Skeletal muscle tissue (tissue), 4 donors: ENCODE results near the gene TIMELESS. TPM values are rescaled to one million over a fixed set of nuclear protein-coding genes. Genes with fewer than 3 reads are reported as not detected.
A peak's percentile ranks its signal among the peaks of the same experiment; 100 is the strongest.

Experiments
- H3K27ac ChIP-seq: one replicate; pipeline ENCODE4 v1.7.0; 2013; ENCODE audit warnings: mild to moderate bottlenecking, low read depth, low read length, inconsistent platforms
- H3K27me3 ChIP-seq, 3 donors: one replicate each; pipeline ENCODE4 v1.7.0; 2013; ENCODE audit warnings: low read length in 3 of 3; ENCODE audit not compliant: control insufficient read depth in 3 of 3, insufficient read depth in 3 of 3
- H3K36me3 ChIP-seq, 3 donors: one replicate each; pipeline ENCODE4 v1.7.0; 2013; ENCODE audit warnings: low read length in 3 of 3; ENCODE audit not compliant: control insufficient read depth in 3 of 3, insufficient read depth in 3 of 3
- H3K4me1 ChIP-seq, 3 donors: one replicate each; pipeline ENCODE4 v1.7.0; 2013; ENCODE audit warnings: low read length in 3 of 3, mild to moderate bottlenecking in 3 of 3; ENCODE audit not compliant: control insufficient read depth in 3 of 3, insufficient read depth in 3 of 3
- H3K4me3 ChIP-seq, 3 donors: one replicate each; pipeline ENCODE4 v1.7.0; 2013; ENCODE audit warnings: low read length in 3 of 3
- H3K9ac ChIP-seq, 3 donors: one replicate each; pipeline ENCODE4 v1.7.0; 2013; ENCODE audit warnings: low read length in 3 of 3, mild to moderate bottlenecking in 3 of 3, moderate library complexity in 2 of 3, low read depth in 1 of 3
- H3K9me3 ChIP-seq, 3 donors: one replicate each; pipeline ENCODE4 v1.7.0; 2013; ENCODE audit warnings: low read length in 3 of 3; ENCODE audit not compliant: control insufficient read depth in 3 of 3
- total RNA-seq: library from RNA; depleted of rRNA; stranded (reverse); fragments of >200 nt; gene quantifications from one replicate; pipeline ENCODE4 v1.2.3, GENCODE V29; 2014
- donor health status: Osteomylitis.

TIMELESS gene
- total RNA-seq, 1 donor from 2014 or later, result 5.2 TPM

DNA sequence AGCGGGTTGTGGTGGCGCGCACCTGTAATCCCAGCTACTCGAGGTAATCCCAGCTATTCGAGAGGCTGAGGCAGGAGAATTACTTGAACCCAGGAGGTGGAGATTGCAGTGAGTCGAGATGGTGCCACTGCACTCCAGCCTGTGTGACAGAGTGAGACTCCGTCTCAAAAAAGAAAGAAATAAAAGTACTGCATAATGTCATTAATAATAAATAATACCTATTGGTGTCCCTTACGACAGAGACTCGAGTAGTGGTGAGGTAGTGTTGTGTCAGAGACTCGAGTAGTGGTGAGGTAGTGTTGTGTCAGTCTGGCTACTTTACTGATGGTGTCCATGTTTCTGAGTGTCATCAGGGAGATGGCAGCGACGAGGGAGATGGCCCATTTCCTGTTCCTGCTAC, 37.5 kb upstream of the TIMELESS start:
- no peak overlapping the region for H3K9ac ChIP-seq
- no peak overlapping the region for H3K4me3 ChIP-seq
- H3K9me3 ChIP-seq, result no peaks in the 10 kb centered on the region
- H3K27me3 ChIP-seq, result peaks cover 22 to 38% (median 31%) of the 10 kb centered on the region in 3 donors
- H3K4me1 ChIP-seq, result peaks cover 14 to 18% (median 14%) of the 10 kb centered on the region in 3 donors
- H3K27ac ChIP-seq, result no peak overlapping the region
- no peaks in the 10 kb centered on the region for H3K36me3 ChIP-seq

DNA sequence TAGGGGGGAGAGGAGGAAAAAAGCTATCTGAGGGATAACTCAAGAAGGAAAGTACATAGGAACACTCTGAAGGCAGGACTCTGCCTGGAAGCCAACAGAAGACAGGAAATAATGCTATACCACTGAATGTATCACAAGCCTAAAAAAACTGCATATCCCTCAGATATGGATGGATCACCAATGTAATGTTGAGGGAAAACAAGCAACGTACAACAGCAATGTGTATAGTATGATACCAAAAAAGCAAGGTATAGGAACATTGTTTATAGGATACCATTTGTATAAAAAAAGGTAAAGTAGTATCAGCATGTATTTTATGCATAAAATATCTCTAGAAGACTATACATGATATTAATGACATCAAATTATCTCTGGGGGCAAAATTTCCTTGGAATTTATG, 35.3 kb upstream of the TIMELESS start:
- Histone ChIP-seq H3K9ac (no peak overlapping the region), H3K27me3 (peaks cover 5 to 21% (median 18%) of the 10 kb centered on the region in 3 donors), H3K9me3 (no peaks in the 10 kb centered on the region), H3K4me3 (no peak overlapping the region), H3K4me1 (peaks cover 14 to 18% (median 14%) of the 10 kb centered on the region in 3 donors), H3K36me3 (no peaks in the 10 kb centered on the region), H3K27ac (no peak overlapping the region)

DNA sequence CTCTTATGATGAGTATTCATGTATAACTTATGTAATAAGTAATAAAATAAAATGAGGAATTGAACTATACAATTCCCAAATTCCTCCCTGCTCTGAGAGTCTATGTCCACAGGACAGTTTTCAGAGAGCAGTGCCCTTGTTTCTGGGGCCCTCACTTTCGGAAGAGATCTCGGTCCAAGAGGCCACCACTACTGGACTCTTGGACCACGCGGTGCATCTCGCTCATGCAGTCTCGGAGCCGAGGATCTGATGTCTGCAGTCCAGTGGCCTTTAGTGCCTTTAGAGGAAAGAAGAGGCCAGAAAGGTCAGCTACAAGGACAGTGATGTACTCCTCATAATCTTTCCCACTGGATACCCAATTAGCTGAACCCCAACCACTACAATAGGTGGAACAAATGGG, 30.4 kb upstream of the TIMELESS start:
- no peaks in the 10 kb centered on the region for H3K4me1 ChIP-seq
- no peaks in the 10 kb centered on the region for H3K27me3 ChIP-seq
- no peaks in the 10 kb centered on the region for H3K9me3 ChIP-seq
- no peak overlapping the region for H3K9ac ChIP-seq
- peaks cover 0 to 2% (median 2%) of the 10 kb centered on the region in 3 donors for H3K36me3 ChIP-seq
- H3K4me3 ChIP-seq, result no peak overlapping the region
- H3K27ac ChIP-seq, result no peak overlapping the region

DNA sequence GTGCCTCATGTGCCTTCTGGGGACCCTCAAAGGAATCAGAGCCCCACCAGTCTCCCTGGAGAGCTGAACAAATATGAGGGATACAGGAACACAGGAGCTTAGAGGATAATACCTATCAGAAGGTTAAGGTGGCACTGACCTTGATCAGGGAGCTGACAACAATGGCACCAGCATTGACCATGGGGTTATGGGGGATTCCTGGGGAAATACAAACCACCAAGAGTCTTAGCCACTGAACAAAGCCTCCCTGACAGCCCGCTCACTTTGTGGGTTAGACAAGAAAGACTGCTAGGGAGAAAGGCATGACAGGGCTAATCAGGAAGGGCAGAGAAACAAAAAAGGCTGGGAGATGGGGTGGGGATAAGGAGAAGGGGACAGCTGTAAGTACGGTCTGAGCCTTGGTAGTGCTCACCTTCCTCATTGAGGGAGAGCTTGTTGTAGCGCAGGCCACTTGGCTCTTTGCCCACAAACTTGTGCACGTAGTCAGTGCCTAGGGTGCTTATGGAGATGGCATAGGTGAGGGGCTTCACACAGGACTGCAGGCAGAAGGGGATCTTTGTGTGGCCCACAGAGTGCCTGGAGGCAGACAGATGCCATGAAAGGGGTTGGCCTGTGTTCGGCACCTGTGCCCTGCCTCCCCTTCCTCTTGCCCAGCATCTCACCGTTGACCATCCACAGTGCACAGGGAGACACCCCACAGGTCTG, 28.4 kb upstream of the TIMELESS start:
- Histone ChIP-seq H3K27me3 (no peaks in the 10 kb centered on the region), H3K4me1 (no peaks in the 10 kb centered on the region), H3K27ac (no peak overlapping the region), H3K4me3 (no peak overlapping the region), H3K9ac (no peak overlapping the region), H3K9me3 (no peaks in the 10 kb centered on the region), H3K36me3 (peaks cover under 1 to 7% (median 5%) of the 10 kb centered on the region in 3 donors)

DNA sequence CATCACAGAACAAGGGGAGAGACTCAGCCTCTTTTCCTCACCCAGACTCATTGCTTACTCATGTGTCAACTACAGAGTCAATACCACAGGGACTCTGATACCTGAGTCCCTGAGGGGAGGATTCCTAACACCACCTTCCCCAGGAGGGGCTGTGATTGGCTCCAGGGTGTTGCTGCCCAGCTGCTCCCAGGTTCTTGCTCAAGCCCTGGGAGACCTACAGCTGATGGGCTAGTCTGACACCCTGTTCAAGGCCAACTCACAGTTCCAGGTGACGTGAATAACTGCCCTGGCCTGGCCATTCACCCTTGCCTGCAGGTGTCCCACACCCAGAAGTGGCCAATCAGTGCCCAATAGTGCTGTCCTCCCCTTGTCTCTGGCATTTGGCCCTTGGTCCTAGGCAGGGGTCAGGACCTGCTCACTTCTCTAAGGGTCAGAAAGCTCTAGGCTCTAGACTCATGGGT, 27.8 kb upstream of the TIMELESS start:
- Histone ChIP-seq H3K36me3 (peaks cover 2 to 7% (median 5%) of the 10 kb centered on the region in 3 donors), H3K9ac (no peak overlapping the region), H3K9me3 (no peaks in the 10 kb centered on the region), H3K27ac (no peak overlapping the region), H3K4me3 (no peak overlapping the region), H3K4me1 (no peaks in the 10 kb centered on the region), H3K27me3 (no peaks in the 10 kb centered on the region)

DNA sequence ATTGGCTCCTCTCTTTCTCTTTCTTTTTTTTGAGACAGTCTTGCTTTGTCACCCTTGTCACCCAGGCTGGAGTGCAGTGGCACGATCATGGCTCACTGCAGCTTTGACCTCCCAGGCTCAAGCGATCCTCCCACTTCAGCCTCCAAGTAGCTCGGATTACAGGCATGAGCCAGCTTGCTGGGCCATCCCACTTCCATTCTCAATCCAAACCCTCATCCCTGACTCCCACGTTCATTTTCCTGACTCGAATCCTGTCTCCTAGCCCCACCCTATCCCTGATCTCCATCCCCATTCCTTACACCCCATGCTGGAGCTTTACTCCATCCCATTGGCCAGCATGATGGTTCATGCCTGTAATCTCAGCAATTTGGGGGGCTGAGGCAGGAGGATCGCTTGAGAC, 26.9 kb upstream of the TIMELESS start:
- Histone ChIP-seq H3K4me3 (no peak overlapping the region), H3K4me1 (peaks cover 0 to 5% (median 0%) of the 10 kb centered on the region in 3 donors), H3K36me3 (peaks cover 2 to 11% (median 5%) of the 10 kb centered on the region in 3 donors), H3K27me3 (no peaks in the 10 kb centered on the region), H3K27ac (no peak overlapping the region), H3K9ac (no peak overlapping the region), H3K9me3 (no peaks in the 10 kb centered on the region)

DNA sequence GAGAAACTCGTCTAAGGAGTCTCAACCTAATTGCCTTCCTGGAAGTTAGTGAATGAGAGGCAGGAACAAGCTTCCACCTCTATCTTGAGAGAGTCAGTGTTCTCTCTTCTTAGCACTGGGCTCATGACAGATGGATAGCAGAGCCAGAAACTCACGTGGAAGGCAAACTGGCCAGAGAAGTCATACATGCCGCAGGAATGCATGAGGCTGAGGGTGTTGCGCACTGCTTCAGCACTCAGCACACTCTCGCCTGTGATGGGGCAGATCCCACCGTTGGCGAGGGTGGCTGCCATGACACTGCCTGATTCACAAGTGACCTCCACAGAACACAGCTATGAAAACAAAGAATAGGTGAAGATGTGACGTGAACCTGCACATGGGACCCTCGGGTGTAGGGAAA, 25.2 kb upstream of the TIMELESS start:
- Histone ChIP-seq H3K27ac (no peak overlapping the region), H3K4me3 (no peak overlapping the region), H3K36me3 (peaks cover 2 to 12% (median 7%) of the 10 kb centered on the region in 3 donors), H3K9ac (no peak overlapping the region), H3K27me3 (no peaks in the 10 kb centered on the region), H3K4me1 (peaks cover 4 to 14% (median 5%) of the 10 kb centered on the region in 3 donors), H3K9me3 (no peaks in the 10 kb centered on the region)

DNA sequence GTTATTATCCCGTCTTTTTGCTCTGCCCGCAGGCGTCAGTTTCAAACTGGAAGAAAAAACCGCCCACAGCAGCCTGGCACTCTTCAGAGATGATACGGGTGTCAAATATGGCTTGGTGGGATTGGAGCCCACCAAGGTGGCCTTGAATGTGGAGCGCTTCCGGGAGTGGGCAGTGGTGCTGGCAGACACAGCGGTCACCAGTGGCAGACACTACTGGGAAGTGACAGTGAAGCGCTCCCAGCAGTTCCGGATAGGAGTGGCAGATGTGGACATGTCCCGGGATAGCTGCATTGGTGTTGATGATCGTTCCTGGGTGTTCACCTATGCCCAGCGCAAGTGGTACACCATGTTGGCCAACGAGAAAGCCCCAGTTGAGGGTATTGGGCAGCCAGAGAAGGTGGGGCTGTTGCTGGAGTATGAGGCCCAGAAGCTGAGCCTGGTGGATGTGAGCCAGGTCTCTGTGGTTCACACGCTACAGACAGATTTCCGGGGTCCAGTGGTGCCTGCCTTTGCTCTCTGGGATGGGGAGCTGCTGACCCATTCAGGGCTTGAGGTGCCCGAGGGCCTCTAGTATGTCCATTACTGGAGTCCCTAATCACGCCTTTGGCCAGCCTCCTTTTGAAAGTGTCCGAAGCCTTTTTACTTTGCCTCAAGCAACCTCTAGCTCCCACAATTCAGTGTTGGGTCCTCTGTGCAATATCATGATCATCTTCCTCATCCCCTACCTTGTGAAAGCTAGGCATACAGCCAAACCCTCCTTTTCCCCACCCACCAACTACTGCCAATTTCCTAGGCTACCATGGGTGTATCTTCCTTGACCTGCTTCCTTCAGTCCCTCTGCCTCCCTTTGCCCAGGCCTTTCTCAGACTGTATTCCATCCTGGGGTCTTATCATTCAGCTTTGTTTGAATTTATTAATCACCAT, 20.0 kb upstream of the TIMELESS start:
- Histone ChIP-seq H3K9ac (peak overlapping the region; percentile 94 to 100 (median 96)), H3K27me3 (no peaks in the 10 kb centered on the region), H3K36me3 (peaks cover 2 to 9% (median 7%) of the 10 kb centered on the region in 3 donors), H3K4me3 (peak overlapping the region; percentile 93 to 100 (median 95)), H3K4me1 (peaks cover 11 to 26% (median 12%) of the 10 kb centered on the region in 3 donors), H3K9me3 (no peaks in the 10 kb centered on the region), H3K27ac (peak overlapping the region; percentile 96)

DNA sequence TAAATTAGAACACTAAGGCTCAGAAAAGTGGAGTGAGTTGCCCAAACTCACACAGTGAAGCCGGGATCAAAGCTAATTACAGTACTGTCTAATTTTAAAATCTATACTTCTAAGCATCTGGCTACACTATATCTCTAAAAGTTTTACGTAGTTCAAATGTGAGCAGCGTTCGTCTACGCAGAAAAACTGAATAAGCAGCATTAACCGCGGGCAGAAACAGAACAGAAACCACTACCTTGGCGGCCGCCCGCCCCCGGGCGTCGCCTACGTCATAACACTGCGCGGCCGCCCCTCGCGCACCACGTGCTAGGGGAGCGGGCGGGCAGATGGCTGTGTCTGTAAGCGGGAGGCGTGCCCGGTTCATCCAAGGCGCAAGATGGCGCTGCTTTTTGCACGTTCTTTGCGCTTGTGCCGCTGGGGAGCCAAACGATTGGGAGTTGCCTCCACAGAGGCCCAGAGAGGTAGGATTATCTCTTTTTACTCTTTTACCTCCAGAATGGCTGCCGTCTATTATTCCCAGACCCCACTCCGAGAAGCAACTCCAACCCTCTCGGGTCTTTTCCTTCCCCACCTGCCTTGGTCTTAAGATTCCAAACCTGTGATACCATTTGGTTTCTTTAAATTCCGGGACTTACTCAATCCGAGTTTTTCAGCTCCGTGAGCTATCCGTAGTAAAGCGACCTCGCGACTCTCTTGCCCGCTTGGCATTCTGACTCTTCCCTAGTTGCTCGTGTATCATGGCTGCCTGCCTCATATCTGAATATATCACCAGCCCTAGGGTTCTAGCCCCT, 19.2 kb upstream of the TIMELESS start, which contains the start of gene SPRYD4:
Gene SPRYD4, plus strand, starts transcription at position 363 of the 791 bp plus-strand sequence. Its CDS starts 14 bp downstream, at position 377.
- H3K4me1 ChIP-seq, result peaks cover 13 to 30% (median 14%) of the 10 kb centered on the region in 3 donors
- H3K36me3 ChIP-seq, result peaks cover 2 to 8% (median 6%) of the 10 kb centered on the region in 3 donors
- peak within 1 kb of the TSS; percentile 96 for H3K27ac ChIP-seq
- no peaks in the 10 kb centered on the region for H3K9me3 ChIP-seq
- no peaks in the 10 kb centered on the region for H3K27me3 ChIP-seq
- H3K4me3 ChIP-seq, result peak within 1 kb of the TSS; percentile 93 to 100 (median 95)
- H3K9ac ChIP-seq, result peak within 1 kb of the TSS; percentile 94 to 100 (median 96)
